Karpas-422 (cell line): ENCODE measurements around the gene EPS8. TPM values are rescaled to one million over a fixed set of nuclear protein-coding genes. Genes with fewer than 3 reads are reported as not detected.

Source experiments
- DNase-seq: peaks from one replicate; pipeline ENCODE4 v3.0.0-alpha.2; 2015
- H2AFZ ChIP-seq: fragments of 200-600 bp; sonication (generic); 2 replicates; pipeline ENCODE4 v1.6.1; 2014; ENCODE audit warnings: antibody characterized with exemption, low read length, mixed read lengths
- H3K27ac ChIP-seq: fragments of 200-600 bp; sonication (generic); 2 replicates; pipeline ENCODE4 v1.5.1; 2014; ENCODE audit warnings: mild to moderate bottlenecking, low read length, moderate library complexity
- H3K27me3 ChIP-seq: fragments of 200-600 bp; sonication (generic); 2 replicates; pipeline ENCODE4 v1.6.1; 2014; ENCODE audit warnings: low read length, mixed read lengths
- H3K36me3 ChIP-seq: fragments of 200-600 bp; sonication (generic); 2 replicates; pipeline ENCODE4 v1.6.1; 2014; ENCODE audit warnings: low read length, mixed read lengths; ENCODE audit not compliant: insufficient read depth
- H3K4me1 ChIP-seq: fragments of 200-600 bp; sonication (generic); 2 replicates; pipeline ENCODE4 v1.6.1; 2014; ENCODE audit warnings: mild to moderate bottlenecking, low read length, mixed read lengths
- H3K4me2 ChIP-seq: fragments of 200-600 bp; sonication (generic); 2 replicates; pipeline ENCODE4 v1.6.1; 2014; ENCODE audit warnings: low read length, low read depth, mild to moderate bottlenecking; ENCODE audit not compliant: poor library complexity, severe bottlenecking
- H3K4me3 ChIP-seq: fragments of 200-600 bp; sonication (generic); 2 replicates; pipeline ENCODE4 v1.5.1; 2014; ENCODE audit warnings: mild to moderate bottlenecking, antibody characterized with exemption, low read length, mixed read lengths
- H3K79me2 ChIP-seq: fragments of 200-600 bp; sonication (generic); 2 replicates; pipeline ENCODE4 v1.6.1; 2014; ENCODE audit warnings: mild to moderate bottlenecking, low read length, mixed read lengths
- H3K9ac ChIP-seq: fragments of 200-600 bp; sonication (generic); 2 replicates; pipeline ENCODE4 v1.6.0; 2014; ENCODE audit warnings: low read length
- H3K9me2 ChIP-seq: fragments of 200-600 bp; sonication (generic), shearing (Covaris generic); replicated peaks from 2 replicates; pipeline ENCODE4 v1.6.0; 2014; ENCODE audit warnings: mild to moderate bottlenecking, low read length, moderate library complexity; ENCODE audit not compliant: insufficient read depth
- H3K9me3 ChIP-seq: fragments of 300-700, 200-600 bp; sonication (generic); 2 replicates; pipeline ENCODE4 v1.6.1; 2014; ENCODE audit warnings: low read length, mixed read lengths
- H4K20me1 ChIP-seq: fragments of 200-600 bp; sonication (generic); 2 replicates; pipeline ENCODE4 v1.6.1; 2014; ENCODE audit warnings: mild to moderate bottlenecking, antibody characterized with exemption, low read length, low read depth; ENCODE audit not compliant: insufficient read depth
- total RNA-seq: library from RNA; depleted of rRNA; stranded (reverse); fragments of >200 nt; shearing (Covaris generic); gene quantifications from 2 replicates; pipeline ENCODE4 v1.2.3, GENCODE V29; 2014; ENCODE audit warnings: low replicate concordance

The EPS8 gene
- total RNA-seq, 1 experiment from 2014 or later, result not detected

- no peak overlapping the region for H3K9ac ChIP-seq
- no peaks in the 10 kb centered on the region for H3K9me3 ChIP-seq
- H3K4me3 ChIP-seq, result no peak overlapping the region
- DNase-seq, result no peak
- H3K79me2 ChIP-seq, result no peaks in the 10 kb centered on the region
- H3K27ac ChIP-seq, result no peak overlapping the region
- H4K20me1 ChIP-seq, result no peaks in the 10 kb centered on the region
- no peaks in the 10 kb centered on the region for H3K9me2 ChIP-seq
- no peaks in the 10 kb centered on the region for H3K4me1 ChIP-seq
- no peak overlapping the region for H2AFZ ChIP-seq
- no peaks in the 10 kb centered on the region for H3K36me3 ChIP-seq
- H3K27me3 ChIP-seq, result no peaks in the 10 kb centered on the region
- H3K4me2 ChIP-seq, result no peak overlapping the region
Measured at GRCh38 chr12:15806826-15807225, 17.6 kb upstream of the EPS8 start.

- H3K27me3 ChIP-seq, result no peaks in the 10 kb centered on the region
- no peak overlapping the region for H2AFZ ChIP-seq
- H4K20me1 ChIP-seq, result no peaks in the 10 kb centered on the region
- H3K4me1 ChIP-seq, result no peaks in the 10 kb centered on the region
- no peaks in the 10 kb centered on the region for H3K9me3 ChIP-seq
- H3K36me3 ChIP-seq, result no peaks in the 10 kb centered on the region
- H3K9me2 ChIP-seq, result no peaks in the 10 kb centered on the region
- H3K4me2 ChIP-seq, result no peak overlapping the region
- no peak overlapping the region for H3K4me3 ChIP-seq
- H3K79me2 ChIP-seq, result no peaks in the 10 kb centered on the region
- no peak overlapping the region for H3K9ac ChIP-seq
- DNase-seq, result no peak
- H3K27ac ChIP-seq, result no peak overlapping the region
Measured at GRCh38 chr12:15801770-15802744, 12.9 kb upstream of the EPS8 start.

- H3K9ac ChIP-seq, result no peak overlapping the region
- no peaks in the 10 kb centered on the region for H3K9me3 ChIP-seq
- H3K27ac ChIP-seq, result no peak overlapping the region
- no peaks in the 10 kb centered on the region for H3K79me2 ChIP-seq
- H3K36me3 ChIP-seq, result no peaks in the 10 kb centered on the region
- H3K9me2 ChIP-seq, result no peaks in the 10 kb centered on the region
- no peaks in the 10 kb centered on the region for H3K27me3 ChIP-seq
- no peak overlapping the region for H2AFZ ChIP-seq
- DNase-seq, result no peak
- no peak overlapping the region for H3K4me3 ChIP-seq
- no peaks in the 10 kb centered on the region for H4K20me1 ChIP-seq
- H3K4me2 ChIP-seq, result no peak overlapping the region
- no peaks in the 10 kb centered on the region for H3K4me1 ChIP-seq
Measured at GRCh38 chr12:15800278-15800677, 11.1 kb upstream of the EPS8 start.

- Histone ChIP-seq H2AFZ (no peak overlapping the region), H3K9me3 (no peaks in the 10 kb centered on the region), H3K79me2 (no peaks in the 10 kb centered on the region), H3K27ac (no peak overlapping the region), H4K20me1 (no peaks in the 10 kb centered on the region), H3K4me2 (no peak overlapping the region), H3K9me2 (no peaks in the 10 kb centered on the region), H3K9ac (no peak overlapping the region), H3K27me3 (no peaks in the 10 kb centered on the region), H3K4me3 (no peak overlapping the region), H3K36me3 (no peaks in the 10 kb centered on the region), H3K4me1 (no peaks in the 10 kb centered on the region)
- no peak for DNase-seq
Measured at GRCh38 chr12:15797818-15798217, 8.6 kb upstream of the EPS8 start.

GRCh38 chr12:15796493-15797141 is 7.4 kb upstream of the EPS8 start:
- Histone ChIP-seq H3K4me3 (no peak overlapping the region), H3K36me3 (no peaks in the 10 kb centered on the region), H4K20me1 (no peaks in the 10 kb centered on the region), H2AFZ (no peak overlapping the region), H3K9me2 (no peaks in the 10 kb centered on the region), H3K9me3 (no peaks in the 10 kb centered on the region), H3K27ac (no peak overlapping the region), H3K27me3 (no peaks in the 10 kb centered on the region), H3K9ac (no peak overlapping the region), H3K79me2 (no peaks in the 10 kb centered on the region), H3K4me2 (no peak overlapping the region), H3K4me1 (no peaks in the 10 kb centered on the region)
- no peak for DNase-seq

GRCh38 chr12:15794836-15795235 is 5.6 kb upstream of the EPS8 start:
- H3K36me3 ChIP-seq, result no peaks in the 10 kb centered on the region
- no peaks in the 10 kb centered on the region for H3K27me3 ChIP-seq
- no peak overlapping the region for H2AFZ ChIP-seq
- no peak overlapping the region for H3K9ac ChIP-seq
- no peak overlapping the region for H3K27ac ChIP-seq
- no peaks in the 10 kb centered on the region for H3K79me2 ChIP-seq
- H3K4me2 ChIP-seq, result no peak overlapping the region
- H3K9me3 ChIP-seq, result no peaks in the 10 kb centered on the region
- H4K20me1 ChIP-seq, result no peaks in the 10 kb centered on the region
- no peak for DNase-seq
- H3K4me3 ChIP-seq, result no peak overlapping the region
- H3K9me2 ChIP-seq, result no peaks in the 10 kb centered on the region
- H3K4me1 ChIP-seq, result no peaks in the 10 kb centered on the region

- Histone ChIP-seq H3K4me3 (no peak overlapping the region), H3K79me2 (no peaks in the 10 kb centered on the region), H4K20me1 (no peaks in the 10 kb centered on the region), H3K4me2 (no peak overlapping the region), H3K4me1 (no peaks in the 10 kb centered on the region), H3K27me3 (no peaks in the 10 kb centered on the region), H3K9me2 (no peaks in the 10 kb centered on the region), H2AFZ (no peak overlapping the region), H3K27ac (no peak overlapping the region), H3K9ac (no peak overlapping the region), H3K36me3 (no peaks in the 10 kb centered on the region), H3K9me3 (no peaks in the 10 kb centered on the region)
- DNase-seq, result no peak
Measured at GRCh38 chr12:15794196-15794595, 5.0 kb upstream of the EPS8 start.
